ENCODE data around the gene LINC01488. TPM values are rescaled to one million over a fixed set of nuclear protein-coding genes. Genes with fewer than 3 reads are reported as not detected.

LINC01488 gene
- total and polyA plus RNA-seq, 9 donors, result not detected

DNA sequence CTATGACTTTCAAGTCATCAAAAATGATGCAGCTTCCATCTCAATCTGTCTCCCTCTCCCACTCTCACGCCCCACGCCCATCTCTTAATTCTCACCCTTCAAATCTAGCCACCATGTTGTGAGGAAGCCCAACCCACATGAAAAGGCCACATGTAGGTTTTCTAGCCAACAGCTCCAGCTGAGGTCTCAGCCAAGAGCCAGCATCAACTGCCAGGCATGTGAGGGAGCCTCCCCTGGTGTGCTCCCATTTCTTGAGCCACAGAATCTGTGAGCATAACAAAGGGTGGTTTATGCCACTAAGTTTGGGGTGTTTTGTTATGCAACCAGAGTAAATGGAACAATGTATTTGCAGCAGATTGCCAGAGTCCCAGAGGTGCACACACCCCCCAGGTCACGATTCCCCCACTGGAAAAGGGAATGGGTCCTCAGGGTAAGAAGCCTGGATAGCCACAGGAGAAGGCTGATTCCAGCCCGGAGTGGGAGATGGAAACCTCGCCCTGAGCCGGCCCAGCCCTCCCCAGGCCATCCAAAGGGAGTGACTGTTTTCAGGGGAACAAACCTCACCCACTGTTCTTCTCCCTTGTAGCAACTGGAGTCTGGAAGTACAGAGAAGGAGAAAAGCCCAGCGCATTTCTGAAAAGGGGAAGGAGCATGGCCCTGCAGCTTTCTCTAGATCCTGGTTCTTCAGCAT lies 20.0 kb upstream of the LINC01488 start:
- no peak for TF ChIP-seq EP300 (IDR thresholded peaks at IDR 0.05)
- TF ChIP-seq POLR2A (IDR thresholded peaks at IDR 0.05), result no peak
- TF ChIP-seq, protein P1, sequence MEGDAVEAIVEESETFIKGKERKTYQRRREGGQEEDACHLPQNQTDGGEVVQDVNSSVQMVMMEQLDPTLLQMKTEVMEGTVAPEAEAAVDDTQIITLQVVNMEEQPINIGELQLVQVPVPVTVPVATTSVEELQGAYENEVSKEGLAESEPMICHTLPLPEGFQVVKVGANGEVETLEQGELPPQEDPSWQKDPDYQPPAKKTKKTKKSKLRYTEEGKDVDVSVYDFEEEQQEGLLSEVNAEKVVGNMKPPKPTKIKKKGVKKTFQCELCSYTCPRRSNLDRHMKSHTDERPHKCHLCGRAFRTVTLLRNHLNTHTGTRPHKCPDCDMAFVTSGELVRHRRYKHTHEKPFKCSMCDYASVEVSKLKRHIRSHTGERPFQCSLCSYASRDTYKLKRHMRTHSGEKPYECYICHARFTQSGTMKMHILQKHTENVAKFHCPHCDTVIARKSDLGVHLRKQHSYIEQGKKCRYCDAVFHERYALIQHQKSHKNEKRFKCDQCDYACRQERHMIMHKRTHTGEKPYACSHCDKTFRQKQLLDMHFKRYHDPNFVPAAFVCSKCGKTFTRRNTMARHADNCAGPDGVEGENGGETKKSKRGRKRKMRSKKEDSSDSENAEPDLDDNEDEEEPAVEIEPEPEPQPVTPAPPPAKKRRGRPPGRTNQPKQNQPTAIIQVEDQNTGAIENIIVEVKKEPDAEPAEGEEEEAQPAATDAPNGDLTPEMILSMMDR (IDR thresholded peaks at IDR 0.05), result no peak
- H3K27ac ChIP-seq, result no peak overlapping the region
- H3K9me3 ChIP-seq, result no peaks in the 10 kb centered on the region
- H3K27me3 ChIP-seq, result no peaks in the 10 kb centered on the region
- no peaks in the 10 kb centered on the region for H3K36me3 ChIP-seq
- WGBS, 3 donors, result 87 to 95% (median 89%) methylated on average over 7 of the region's 7 CpGs
- intact Hi-C loops (cut with DNase I), result no loop called here
- H3K4me1 ChIP-seq (ENCODE audit: insufficient read depth), result no peaks in the 10 kb centered on the region
- no peak overlapping the region for H3K4me3 ChIP-seq
- DNase-seq, result no peak

DNA sequence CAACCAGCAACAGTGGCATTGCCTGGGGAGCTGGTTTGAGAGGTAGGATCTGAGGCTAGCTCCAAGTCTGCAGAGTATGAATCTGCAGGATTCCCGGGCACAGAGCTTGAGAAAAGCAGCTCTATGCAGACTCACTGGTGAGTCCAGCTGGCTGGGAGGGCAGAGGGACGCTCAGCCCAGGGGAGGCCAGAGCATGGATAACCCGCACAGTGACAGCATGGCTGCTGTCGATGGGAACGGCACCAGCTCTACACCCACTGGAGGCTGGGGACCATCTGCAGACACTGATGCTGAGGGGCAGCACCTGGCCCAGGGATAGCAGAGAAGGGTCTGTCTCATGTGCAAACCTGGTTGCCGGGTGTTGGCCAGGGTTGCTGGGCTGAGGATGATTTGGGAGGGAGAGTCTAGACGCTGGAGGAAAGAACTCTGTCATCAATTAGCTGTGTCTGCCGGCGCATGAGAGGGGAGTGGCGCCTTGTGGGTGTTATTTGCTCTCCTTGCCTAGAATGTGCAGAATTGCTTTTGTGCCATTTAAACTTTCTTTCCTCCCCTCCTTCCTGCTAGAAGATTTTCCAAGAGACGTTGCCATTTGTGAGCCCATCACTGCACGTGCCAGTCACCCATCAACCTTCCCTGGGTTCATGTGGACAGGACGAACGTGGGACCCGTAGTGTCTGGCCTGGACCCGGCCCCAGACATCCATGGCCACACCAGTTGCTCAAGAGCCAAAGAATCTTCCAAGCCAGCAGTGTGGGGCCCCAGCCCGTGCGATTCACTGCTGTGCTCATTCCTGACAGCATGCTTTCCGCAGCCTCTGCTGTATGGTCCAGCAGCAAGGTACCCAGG lies 19.1 kb upstream of the LINC01488 start:
- H3K4me1 ChIP-seq (ENCODE audit: insufficient read depth), result no peaks in the 10 kb centered on the region
- H3K9me3 ChIP-seq, result no peaks in the 10 kb centered on the region
- H3K27me3 ChIP-seq, result no peaks in the 10 kb centered on the region
- WGBS, 3 donors, result 51 to 76% (median 66%) methylated on average over 19 of the region's 19 CpGs
- no peak overlapping the region for H3K4me3 ChIP-seq
- no peak overlapping the region for H3K27ac ChIP-seq
- H3K36me3 ChIP-seq, result no peaks in the 10 kb centered on the region
- intact Hi-C loops (cut with DNase I), result no loop called here
- TF ChIP-seq, protein P1 (IDR thresholded peaks at IDR 0.05), result no peak
- no peak for TF ChIP-seq POLR2A (IDR thresholded peaks at IDR 0.05)
- no peak for TF ChIP-seq EP300 (IDR thresholded peaks at IDR 0.05)
- DNase-seq, result no peak

DNA sequence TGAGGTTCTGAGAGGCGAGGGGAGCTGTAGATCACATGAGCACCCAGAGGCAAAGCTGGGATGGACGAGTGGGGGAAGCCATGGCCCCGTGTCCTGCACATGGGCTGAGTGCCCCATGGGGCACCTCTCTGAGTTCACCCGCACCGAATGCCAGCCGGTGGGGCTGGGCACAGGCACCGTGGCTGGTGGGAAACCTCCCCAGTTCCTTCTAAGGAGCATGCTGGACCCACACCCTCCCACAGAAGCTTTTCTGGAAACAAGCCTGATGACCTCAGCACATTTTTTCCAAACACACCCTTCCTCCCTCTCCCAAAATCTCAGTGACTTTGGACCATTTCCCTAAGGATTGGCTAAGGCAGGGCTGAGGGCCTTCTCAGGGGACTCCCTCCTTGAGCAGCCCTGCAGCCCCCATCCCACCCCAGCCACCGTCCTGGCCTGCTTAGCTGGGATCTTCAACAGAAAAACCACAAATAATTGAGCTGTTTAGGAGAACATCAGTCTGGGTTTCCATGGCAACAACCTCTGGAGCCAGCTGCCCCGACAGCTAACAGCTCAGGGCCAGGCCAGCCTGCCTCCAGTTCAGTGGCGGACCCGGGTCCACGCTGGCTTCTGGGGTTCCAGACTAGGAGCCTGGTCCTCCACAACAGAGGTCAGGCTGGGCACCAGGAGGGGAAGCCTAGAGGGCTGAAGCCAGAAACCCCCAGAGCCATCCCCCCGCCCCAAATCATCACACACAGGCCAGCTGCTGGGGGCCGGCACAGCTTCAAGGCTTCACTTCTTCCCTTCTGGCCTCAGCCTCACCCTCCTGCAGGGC lies 18.1 kb upstream of the LINC01488 start:
- H3K36me3 ChIP-seq, result no peaks in the 10 kb centered on the region
- no peak overlapping the region for H3K27ac ChIP-seq
- no peaks in the 10 kb centered on the region for H3K9me3 ChIP-seq
- H3K27me3 ChIP-seq, result no peaks in the 10 kb centered on the region
- WGBS, 3 donors, result 12 to 13% (median 13%) methylated on average over 14 of the region's 14 CpGs
- no peak for DNase-seq
- H3K4me3 ChIP-seq, result no peak overlapping the region
- H3K4me1 ChIP-seq (ENCODE audit: insufficient read depth), result no peaks in the 10 kb centered on the region
- intact Hi-C loops (cut with DNase I), result no loop called here
- TF ChIP-seq POLR2A (IDR thresholded peaks at IDR 0.05), result no peak
- TF ChIP-seq, protein P1 (IDR thresholded peaks at IDR 0.05), result no peak
- no peak for TF ChIP-seq EP300 (IDR thresholded peaks at IDR 0.05)

Data from ovary (tissue), 9 donors.